Measurements from ENCODE around the gene CSNK1G1. TPM values are rescaled to one million over a fixed set of nuclear protein-coding genes. Genes with fewer than 3 reads are reported as not detected.

Gene CSNK1G1
- total RNA-seq, 1 donor from 2014 or later, result 19.8 TPM

DNA sequence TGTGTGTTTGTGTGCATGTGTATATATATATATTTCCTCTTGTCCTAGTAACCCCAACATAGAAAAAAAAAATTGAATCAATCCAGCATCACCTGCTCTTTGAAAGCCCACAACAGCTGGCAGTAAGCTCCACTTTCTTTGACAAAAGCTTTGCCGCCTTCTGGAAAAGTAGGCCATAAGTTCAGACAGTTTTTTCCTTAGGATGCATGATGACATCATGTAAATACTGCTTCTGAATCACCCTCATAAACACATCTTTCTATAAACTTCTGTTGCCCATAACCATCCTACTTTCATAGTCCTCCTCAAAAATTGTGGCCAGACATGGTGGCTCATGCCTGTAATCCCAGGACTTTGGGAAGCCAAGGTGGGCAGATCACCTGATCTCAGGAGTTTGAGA is 67.4 kb downstream of the CSNK1G1 start:
- TF ChIP-seq, protein P1, sequence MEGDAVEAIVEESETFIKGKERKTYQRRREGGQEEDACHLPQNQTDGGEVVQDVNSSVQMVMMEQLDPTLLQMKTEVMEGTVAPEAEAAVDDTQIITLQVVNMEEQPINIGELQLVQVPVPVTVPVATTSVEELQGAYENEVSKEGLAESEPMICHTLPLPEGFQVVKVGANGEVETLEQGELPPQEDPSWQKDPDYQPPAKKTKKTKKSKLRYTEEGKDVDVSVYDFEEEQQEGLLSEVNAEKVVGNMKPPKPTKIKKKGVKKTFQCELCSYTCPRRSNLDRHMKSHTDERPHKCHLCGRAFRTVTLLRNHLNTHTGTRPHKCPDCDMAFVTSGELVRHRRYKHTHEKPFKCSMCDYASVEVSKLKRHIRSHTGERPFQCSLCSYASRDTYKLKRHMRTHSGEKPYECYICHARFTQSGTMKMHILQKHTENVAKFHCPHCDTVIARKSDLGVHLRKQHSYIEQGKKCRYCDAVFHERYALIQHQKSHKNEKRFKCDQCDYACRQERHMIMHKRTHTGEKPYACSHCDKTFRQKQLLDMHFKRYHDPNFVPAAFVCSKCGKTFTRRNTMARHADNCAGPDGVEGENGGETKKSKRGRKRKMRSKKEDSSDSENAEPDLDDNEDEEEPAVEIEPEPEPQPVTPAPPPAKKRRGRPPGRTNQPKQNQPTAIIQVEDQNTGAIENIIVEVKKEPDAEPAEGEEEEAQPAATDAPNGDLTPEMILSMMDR (IDR thresholded peaks at IDR 0.05), result no peak
- Histone ChIP-seq H3K27me3 (no peaks in the 10 kb centered on the region), H3K36me3 (no peaks in the 10 kb centered on the region), H3K27ac (no peak overlapping the region), H3K4me1 (no peaks in the 10 kb centered on the region), H3K9me3 (no peaks in the 10 kb centered on the region), H3K4me3 (no peak overlapping the region)
- intact Hi-C loops (cut with DNase I), result no loop called here
- DNase-seq (no peak), ATAC-seq (no peak)

- ATAC-seq (no peak), DNase-seq (no peak)
- no peak overlapping the region for H3K27ac ChIP-seq
- H3K4me1 ChIP-seq, result no peaks in the 10 kb centered on the region
- intact Hi-C loops (cut with DNase I), result no loop called here
- no peaks in the 10 kb centered on the region for H3K27me3 ChIP-seq
- TF ChIP-seq, protein P1 (IDR thresholded peaks at IDR 0.05), result no peak
- no peak overlapping the region for H3K4me3 ChIP-seq
- H3K9me3 ChIP-seq, result no peaks in the 10 kb centered on the region
- no peaks in the 10 kb centered on the region for H3K36me3 ChIP-seq
These were observed 68.0 kb downstream of the CSNK1G1 start for GRCh38 chr15:64287953-64288352.

GRCh38 chr15:64286473-64286872 is 69.5 kb downstream of the CSNK1G1 start:
- TF ChIP-seq, protein P1 (IDR thresholded peaks at IDR 0.05), result no peak
- no peaks in the 10 kb centered on the region for H3K27me3 ChIP-seq
- DNase-seq (no peak), ATAC-seq (no peak)
- intact Hi-C loops (cut with DNase I), result no loop called here
- H3K36me3 ChIP-seq, result no peaks in the 10 kb centered on the region
- no peaks in the 10 kb centered on the region for H3K9me3 ChIP-seq
- no peak overlapping the region for H3K27ac ChIP-seq
- no peak overlapping the region for H3K4me3 ChIP-seq
- no peaks in the 10 kb centered on the region for H3K4me1 ChIP-seq

DNA sequence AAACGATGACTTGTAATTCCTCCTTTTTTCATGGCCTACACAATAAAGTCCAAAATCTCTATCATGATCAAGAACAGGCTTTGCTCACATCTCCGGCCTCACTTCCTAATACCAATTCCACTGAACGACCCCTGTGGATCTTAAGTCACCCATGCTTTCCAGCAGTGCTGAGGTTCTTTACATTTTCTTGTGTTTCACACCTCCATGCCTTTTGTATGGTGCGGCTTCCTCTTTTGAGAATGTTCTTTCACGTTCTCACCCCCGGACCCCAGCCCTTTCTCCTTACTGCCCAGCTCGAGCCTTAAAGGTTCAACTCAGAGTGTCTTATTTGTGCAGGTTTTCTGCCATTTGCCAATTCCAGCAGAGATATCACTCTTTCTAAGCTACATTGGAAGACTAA is 70.1 kb downstream of the CSNK1G1 start:
- DNase-seq, result no peak
- TF ChIP-seq, protein P1 (IDR thresholded peaks at IDR 0.05), result no peak
- intact Hi-C loops (cut with DNase I), result no loop called here
- Histone ChIP-seq H3K27ac (no peak overlapping the region), H3K4me1 (no peaks in the 10 kb centered on the region), H3K36me3 (no peaks in the 10 kb centered on the region), H3K27me3 (no peaks in the 10 kb centered on the region), H3K9me3 (no peaks in the 10 kb centered on the region), H3K4me3 (no peak overlapping the region)
- ATAC-seq, result no peak

DNA sequence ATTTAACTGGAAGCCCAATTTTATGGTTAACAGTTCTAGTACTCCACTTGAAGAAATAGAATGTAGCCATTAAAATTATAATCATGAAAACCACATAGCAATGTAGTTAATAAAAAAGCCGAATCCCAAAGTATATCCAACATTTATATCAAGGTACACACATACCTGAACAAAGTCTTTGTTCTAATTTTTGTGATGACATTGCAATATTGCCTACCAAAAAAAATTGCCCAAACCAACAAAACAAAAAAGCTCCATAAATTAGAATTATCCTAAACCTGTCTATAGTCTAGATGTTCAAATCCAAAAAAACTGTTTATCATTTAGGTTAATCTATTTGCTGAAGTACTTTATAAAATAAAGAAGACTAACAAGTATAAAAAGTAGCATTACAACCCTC is 70.8 kb downstream of the CSNK1G1 start:
- no peaks in the 10 kb centered on the region for H3K9me3 ChIP-seq
- H3K27me3 ChIP-seq, result no peaks in the 10 kb centered on the region
- ATAC-seq (no peak), DNase-seq (no peak)
- H3K4me3 ChIP-seq, result no peak overlapping the region
- H3K36me3 ChIP-seq, result no peaks in the 10 kb centered on the region
- TF ChIP-seq, protein P1 (IDR thresholded peaks at IDR 0.05), result no peak
- intact Hi-C loops (cut with DNase I), result no loop called here
- no peaks in the 10 kb centered on the region for H3K4me1 ChIP-seq
- H3K27ac ChIP-seq, result no peak overlapping the region

DNA sequence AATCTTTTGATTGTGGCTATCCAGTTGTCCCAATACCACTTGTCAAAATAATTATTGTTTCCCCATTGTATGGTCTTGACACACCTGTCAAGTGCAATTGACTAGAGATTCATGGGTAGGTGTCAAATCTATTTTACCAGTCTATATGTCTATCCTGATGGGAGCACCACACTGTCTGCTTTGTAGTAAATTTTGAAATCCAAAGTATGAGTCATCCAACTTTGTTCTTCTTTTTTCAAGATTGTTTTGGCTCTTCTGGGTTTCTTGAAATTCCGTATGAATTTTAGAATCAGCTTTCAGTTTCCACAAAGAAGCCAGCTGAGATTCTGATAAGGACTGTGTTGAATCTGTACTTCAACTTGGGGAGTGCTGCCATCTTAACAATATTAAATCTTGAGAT is 71.9 kb downstream of the CSNK1G1 start:
- Histone ChIP-seq H3K27me3 (no peaks in the 10 kb centered on the region), H3K9me3 (no peaks in the 10 kb centered on the region), H3K4me1 (no peaks in the 10 kb centered on the region), H3K36me3 (no peaks in the 10 kb centered on the region), H3K27ac (no peak overlapping the region), H3K4me3 (no peak overlapping the region)
- TF ChIP-seq, protein P1 (IDR thresholded peaks at IDR 0.05), result no peak
- DNase-seq, result no peak
- ATAC-seq, result peak; percentile 54
- intact Hi-C loops (cut with DNase I), result no loop called here

All from upper lobe of right lung (tissue), 1 donor.